Activated CD4-positive, alpha-beta T cell treated with anti-CD3 and anti-CD28 coated beads for 1 hour (primary cell): ENCODE measurements around the gene ZNF557.
"Not testable (repeated sequence)": the region's sequence is repeated elsewhere in the genome, so short reads cannot be mapped to it uniquely, and the experiment has no call there.

Experiments
- DNase-seq: peaks from one replicate; pipeline ENCODE4 v3.0.0-alpha.2; 2020

ZNF557 gene

GRCh38 chr19:7069042-7069903 is at the start of gene ZNF557:
Gene ZNF557 (plus strand): TSS chr19:7069703. CDS start chr19:7075075, 5,372 bp downstream.
- peak; percentile 99 for DNase-seq

DNA sequence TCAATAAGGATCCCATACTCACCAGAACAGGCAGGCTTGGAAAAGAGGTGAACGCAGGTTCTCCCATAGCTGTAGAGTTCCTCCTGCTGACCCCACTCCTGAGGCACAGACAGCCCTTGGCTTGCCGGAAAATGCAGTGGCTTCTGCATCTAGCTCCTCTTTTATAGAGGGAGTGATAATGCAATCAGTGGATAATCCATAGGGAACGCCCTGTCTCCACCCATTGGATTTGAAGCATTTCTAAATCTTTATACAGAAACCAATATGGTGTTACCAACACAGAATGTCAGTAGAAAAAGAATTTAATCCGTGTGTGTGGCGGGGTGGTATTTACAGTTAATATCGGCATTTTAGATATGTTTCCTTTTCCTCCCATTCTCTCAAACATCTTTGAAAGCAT is 48.2 kb upstream of the ZNF557 start, which contains the start of gene MBD3L2B:
Gene MBD3L2B (minus strand): TSS at position 101 of the 400 bp plus-strand sequence. CDS start 34 bp downstream, at position 67.
- DNase-seq = not testable (repeated sequence)

DNA sequence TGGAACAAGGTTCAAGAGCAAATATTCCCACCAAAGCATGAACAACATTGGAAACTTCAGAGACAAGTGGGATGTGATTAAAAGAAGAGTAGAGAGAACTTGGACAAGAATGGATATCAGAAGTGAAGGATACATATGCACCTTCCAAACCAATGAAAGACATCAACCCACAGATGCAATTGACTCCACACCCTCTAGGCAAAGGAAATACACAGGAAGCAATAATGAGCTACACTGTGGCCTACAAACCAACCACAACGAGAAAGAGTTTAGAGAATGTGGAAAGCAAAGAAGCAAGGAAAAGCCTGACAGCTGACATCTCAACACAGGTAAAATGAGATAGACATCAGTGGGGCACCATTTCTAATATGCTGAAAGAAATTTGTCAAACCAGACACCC is 40.7 kb upstream of the ZNF557 start:
- DNase-seq = not testable (repeated sequence)

- not testable (repeated sequence) for DNase-seq
Measured at GRCh38 chr19:7030278-7030677, 39.2 kb upstream of the ZNF557 start, which contains the start of gene MBD3L5. Gene MBD3L5 (plus strand): TSS chr19:7030578. CDS start chr19:7030612, 34 bp downstream.

- DNase-seq = not testable (repeated sequence)
Measured at GRCh38 chr19:7040079-7040478, 29.4 kb upstream of the ZNF557 start, which contains the start of gene MBD3L4. Gene MBD3L4 (minus strand): TSS chr19:7040179. CDS start chr19:7040144, 35 bp downstream.

GRCh38 chr19:7041563-7041962 is 27.9 kb upstream of the ZNF557 start:
- not testable (repeated sequence) for DNase-seq

DNA sequence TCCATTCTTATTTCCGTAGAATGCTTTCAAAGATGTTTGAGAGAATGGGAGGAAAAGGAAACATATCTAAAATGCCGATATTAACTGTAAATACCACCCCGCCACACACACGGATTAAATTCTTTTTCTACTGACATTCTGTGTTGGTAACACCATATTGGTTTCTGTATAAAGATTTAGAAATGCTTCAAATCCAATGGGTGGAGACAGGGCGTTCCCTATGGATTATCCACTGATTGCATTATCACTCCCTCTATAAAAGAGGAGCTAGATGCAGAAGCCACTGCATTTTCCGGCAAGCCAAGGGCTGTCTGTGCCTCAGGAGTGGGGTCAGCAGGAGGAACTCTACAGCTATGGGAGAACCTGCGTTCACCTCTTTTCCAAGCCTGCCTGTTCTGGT is 20.5 kb upstream of the ZNF557 start, which contains the start of gene MBD3L2:
Gene MBD3L2 (plus strand): TSS at position 301 of the 400 bp plus-strand sequence. CDS start 53 bp downstream, at position 354.
- DNase-seq = not testable (repeated sequence)

DNA sequence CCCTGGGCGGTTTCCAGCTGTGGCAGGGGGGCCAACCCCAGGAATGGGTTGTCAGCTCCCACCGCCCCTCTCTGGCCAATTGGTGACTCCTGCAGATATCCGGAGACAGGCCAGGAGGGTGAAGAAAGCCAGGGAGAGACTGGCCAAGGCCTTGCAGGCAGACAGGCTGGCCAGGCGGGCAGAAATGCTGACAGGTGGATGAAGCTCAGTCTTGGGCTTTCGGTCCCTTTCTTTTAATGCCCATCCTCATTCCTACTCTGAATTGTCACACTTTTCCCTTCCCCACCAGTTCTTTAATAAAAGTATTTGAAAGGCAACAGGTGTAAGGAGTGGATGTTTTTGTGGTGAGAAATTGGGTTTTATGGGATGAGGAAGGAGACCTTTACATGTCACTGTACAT is 18.1 kb upstream of the ZNF557 start:
- not testable (repeated sequence) for DNase-seq

- DNase-seq = not testable (repeated sequence)
Measured at GRCh38 chr19:7052896-7053295, 16.6 kb upstream of the ZNF557 start.

DNA sequence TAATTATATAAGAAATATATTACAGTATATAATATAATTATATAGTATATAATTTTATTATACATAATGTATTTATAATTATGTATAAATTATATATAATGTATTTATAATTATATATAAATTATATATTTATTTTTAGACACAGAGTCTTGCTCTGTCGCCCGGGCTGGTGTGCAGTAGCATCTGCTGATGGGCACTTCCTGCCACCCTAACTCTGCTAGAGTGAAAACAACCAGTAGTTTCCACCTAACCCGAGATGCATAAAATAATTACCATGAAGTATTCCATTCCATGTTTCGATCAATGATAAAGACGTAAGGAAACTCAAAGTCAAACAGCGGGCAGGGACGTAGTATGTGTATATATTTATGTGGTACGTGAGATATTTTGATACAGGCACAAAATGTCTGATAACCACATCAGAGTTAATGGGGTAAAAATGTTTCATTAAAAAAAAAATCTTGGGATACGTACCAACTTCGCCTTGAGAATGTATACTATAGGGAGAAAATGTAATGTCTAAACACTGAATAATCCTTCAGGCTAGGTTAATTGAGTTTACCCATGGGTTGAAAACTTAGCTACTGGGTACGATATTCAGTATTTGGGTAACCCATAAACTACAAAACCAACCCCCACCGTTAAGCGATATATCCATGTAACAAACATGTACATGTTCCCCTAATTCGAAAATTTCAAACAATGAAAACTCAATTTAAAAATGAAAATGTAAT is 14.7 kb upstream of the ZNF557 start:
- DNase-seq = not testable (repeated sequence)

GRCh38 chr19:7055679-7056078 is 13.8 kb upstream of the ZNF557 start:
- DNase-seq = not testable (repeated sequence)

DNA sequence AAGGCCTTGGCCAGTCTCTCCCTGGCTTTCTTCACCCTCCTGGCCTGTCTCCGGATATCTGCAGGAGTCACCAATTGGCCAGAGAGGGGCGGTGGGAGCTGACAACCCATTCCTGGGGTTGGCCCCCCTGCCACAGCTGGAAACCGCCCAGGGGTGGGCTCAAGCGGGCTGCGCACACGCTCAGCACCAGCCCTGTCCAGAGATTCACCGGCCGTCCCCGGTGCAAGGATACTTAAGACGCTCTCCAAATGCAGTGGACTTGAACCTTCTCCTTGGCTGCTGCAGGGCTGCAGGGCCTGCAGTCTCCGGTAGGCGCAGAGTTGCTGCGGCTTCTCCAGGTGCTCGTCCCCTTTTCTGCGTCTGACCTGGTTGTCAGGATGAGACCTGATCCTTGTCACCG is 13.1 kb upstream of the ZNF557 start:
- DNase-seq = not testable (repeated sequence)

- DNase-seq = not testable (repeated sequence)
Measured at GRCh38 chr19:7058576-7058975, 10.9 kb upstream of the ZNF557 start, which contains the start of gene MBD3L3. Gene MBD3L3 (minus strand): TSS chr19:7058676. CDS start chr19:7058605, 71 bp downstream.

DNA sequence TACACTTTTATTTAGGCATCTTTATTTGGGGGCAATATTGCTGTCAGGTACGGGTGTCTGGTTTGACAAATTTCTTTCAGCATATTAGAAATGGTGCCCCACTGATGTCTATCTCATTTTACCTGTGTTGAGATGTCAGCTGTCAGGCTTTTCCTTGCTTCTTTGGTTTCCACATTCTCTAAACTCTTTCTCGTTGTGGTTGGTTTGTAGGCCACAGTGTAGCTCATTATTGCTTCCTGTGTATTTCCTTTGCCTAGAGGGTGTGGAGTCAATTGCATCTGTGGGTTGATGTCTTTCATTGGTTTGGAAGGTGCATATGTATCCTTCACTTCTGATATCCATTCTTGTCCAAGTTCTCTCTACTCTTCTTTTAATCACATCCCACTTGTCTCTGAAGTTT is 9.5 kb upstream of the ZNF557 start:
- DNase-seq = not testable (repeated sequence)

DNA sequence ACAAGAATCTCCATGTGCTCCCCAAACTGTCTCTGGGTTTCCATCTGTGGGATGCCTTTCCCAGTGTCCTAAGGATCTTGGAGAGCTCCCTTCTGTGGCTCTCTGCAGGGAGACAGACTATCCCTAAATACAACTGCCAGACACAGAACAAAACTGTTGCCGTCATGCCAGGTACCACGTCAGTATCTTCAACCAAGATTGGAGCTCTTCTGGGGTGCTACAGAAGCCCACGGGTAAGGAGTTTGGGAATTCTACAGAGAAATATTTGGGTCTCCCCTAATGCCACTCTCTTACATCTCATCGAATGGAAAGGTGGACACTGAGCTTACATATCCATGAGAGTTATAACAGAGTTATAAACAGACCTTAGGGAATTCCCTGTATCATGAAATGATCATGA is 6.2 kb upstream of the ZNF557 start:
- DNase-seq = no peak

GRCh38 chr19:7063764-7064418 is 5.6 kb upstream of the ZNF557 start:
- DNase-seq = no peak

- not testable (repeated sequence) for DNase-seq
Measured at GRCh38 chr19:7067122-7067521, 2.4 kb upstream of the ZNF557 start.

- DNase-seq = no peak
Measured at GRCh38 chr19:7067716-7068115, 1.8 kb upstream of the ZNF557 start.

- no peak for DNase-seq
Measured at GRCh38 chr19:7068599-7068998, 904 bp upstream of the ZNF557 start.

GRCh38 chr19:7069904-7070226 is 362 bp downstream of the ZNF557 start:
- no peak for DNase-seq

DNA sequence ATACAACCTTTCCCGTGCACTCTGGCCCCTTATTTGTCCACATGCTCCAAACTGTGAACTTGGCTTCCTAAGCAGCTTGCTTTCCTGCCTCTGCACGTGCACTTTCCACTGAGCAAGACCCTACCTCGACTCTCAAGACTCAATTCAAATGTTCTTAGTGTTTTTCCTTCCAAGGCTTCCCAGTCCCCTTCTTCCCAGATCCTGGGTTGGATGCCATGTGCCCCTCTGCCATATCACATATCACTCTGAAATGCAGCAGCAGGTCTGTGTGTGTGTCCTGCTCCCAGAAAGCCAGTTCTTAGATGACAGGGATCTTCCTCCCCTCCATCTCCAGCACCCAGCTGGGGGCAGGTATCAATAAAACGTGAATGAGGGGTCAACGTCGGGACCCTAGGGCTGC is 3.0 kb downstream of the ZNF557 start:
- no peak for DNase-seq

DNA sequence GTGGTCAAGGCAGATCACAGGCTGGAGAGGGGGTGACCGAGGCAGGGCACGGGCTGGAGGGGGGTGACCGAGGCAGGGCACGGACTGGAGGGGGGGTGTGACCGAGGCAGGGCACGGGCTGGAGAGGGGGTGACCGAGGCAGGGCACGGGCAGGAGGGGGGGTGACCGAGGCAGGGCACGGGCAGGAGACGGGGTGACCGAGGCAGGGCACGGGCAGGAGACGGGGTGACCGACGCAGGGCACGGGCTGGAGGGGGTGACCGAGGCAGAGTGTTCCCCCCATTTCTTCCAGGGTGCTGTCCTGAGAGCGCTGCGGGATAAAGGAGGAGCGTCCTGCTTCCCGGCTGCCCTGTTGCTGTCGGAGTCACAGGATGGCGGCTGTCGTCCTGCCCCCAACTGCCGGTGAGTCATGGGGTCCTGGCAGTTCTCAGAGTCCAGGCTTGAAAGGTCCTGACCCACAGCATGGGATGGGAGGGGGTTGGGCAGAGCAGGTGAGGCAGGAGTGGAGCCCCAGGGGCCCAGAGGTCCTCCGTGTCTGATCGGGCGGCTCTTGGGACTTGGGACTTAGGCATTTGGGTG is 5.3 kb downstream of the ZNF557 start:
- DNase-seq = no peak
